T follicular helper cell (primary cell): ENCODE results near the gene AMIGO3.

Experiments used
- DNase-seq: peaks from one replicate; pipeline ENCODE4 v3.0.0-alpha.2; 2020; ENCODE audit warnings: low read depth

The AMIGO3 gene

GRCh38 chr3:49667701-49668413 is 51.6 kb downstream of the AMIGO3 start:
- no peak for DNase-seq
